ENCODE data around the gene BHLHE40.
"Not testable (repeated sequence)": the region's sequence is repeated elsewhere in the genome, so short reads cannot be mapped to it uniquely, and the experiment has no call there.

Gene BHLHE40

DNA sequence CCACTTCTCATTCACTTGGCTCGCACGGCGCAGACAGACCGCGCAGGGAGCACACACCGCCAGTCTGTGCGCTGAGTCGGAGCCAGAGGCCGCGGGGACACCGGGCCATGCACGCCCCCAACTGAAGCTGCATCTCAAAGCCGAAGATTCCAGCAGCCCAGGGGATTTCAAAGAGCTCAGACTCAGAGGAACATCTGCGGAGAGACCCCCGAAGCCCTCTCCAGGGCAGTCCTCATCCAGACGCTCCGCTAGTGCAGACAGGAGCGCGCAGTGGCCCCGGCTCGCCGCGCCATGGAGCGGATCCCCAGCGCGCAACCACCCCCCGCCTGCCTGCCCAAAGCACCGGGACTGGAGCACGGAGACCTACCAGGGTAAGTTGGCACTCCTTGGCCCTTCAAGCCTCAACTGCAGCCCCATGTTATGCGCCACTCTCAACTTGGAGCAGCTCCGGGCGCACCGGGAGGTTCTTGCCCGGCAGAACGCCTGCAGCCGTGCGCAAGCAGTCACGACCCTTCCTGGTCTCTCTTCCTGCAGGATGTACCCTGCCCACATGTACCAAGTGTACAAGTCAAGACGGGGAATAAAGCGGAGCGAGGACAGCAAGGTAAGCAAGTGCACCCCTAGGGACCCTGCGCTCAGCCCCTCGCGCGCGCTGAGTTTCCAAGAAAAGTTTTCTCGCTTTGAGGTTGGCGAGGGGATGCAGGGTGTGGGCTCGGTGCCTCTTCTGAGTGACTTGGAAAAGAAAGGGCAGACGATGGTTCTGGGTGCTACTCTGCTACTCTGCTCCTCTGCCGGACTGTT, at the start of gene BHLHE40:
TSS of gene BHLHE40 (plus strand) at position 10 of the 801 bp plus-strand sequence. CDS start at position 292, 282 bp downstream.
- no peak for DNase-seq (ENCODE audit: low read depth)

DNA sequence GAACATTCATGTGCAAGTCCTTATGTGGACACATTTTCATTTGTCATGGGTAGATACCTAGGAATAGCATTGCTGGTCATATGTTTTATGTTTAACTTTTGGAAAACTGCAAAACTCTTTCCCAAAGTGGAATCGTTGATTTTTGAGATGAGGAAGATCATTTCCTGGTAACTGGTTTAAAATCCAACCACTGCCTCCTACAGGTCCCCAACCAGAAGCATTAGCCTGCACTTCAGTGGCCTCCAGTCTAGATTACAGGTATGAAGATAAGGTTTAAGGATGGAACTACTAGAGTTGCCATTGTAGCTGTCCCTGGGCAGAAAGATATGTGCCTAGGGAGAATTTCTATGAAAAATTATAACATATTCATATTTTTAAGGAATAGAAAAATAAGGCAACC, 48.7 kb upstream of the BHLHE40 start:
- no peak for DNase-seq (ENCODE audit: low read depth)

DNA sequence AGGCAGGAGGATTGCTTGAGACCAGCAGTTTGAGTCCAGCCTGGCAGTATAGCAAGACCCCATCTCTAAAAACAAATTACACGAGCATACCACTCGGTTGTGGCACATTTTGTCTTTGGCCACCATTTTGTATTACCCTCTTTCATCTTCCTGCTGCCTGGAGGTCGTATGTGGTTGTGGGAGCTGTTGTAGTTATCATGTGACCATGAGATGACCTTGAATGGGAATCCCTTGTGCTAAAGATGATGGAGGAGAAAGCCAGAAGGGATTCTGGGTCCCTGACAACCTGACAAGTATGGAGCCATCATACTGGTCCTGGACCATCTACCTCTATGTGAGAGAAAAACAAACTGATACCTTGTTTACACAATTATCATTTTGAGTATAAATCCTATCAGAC, 45.2 kb upstream of the BHLHE40 start:
- DNase-seq (ENCODE audit: low read depth): no peak

DNA sequence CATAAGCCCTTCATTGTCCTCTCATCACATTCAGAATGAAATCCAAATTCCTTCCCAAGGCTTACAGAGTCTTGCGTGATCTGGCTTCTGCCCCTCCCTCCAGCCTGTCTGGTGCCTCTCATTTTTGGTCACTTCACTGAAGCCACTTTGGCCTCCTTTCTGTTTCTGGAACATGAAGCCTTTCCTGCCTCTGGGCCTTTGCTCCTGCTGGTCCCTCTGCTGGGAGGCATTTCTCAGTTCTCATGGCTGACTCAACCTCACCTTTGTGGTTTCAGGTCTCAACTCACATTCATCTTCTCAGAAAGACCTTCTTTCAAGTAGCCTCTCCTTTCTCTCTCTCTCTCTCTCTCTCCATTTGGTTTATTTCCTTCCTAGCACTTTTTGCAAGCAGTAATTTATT, 43.9 kb upstream of the BHLHE40 start:
- no peak for DNase-seq (ENCODE audit: low read depth)

DNA sequence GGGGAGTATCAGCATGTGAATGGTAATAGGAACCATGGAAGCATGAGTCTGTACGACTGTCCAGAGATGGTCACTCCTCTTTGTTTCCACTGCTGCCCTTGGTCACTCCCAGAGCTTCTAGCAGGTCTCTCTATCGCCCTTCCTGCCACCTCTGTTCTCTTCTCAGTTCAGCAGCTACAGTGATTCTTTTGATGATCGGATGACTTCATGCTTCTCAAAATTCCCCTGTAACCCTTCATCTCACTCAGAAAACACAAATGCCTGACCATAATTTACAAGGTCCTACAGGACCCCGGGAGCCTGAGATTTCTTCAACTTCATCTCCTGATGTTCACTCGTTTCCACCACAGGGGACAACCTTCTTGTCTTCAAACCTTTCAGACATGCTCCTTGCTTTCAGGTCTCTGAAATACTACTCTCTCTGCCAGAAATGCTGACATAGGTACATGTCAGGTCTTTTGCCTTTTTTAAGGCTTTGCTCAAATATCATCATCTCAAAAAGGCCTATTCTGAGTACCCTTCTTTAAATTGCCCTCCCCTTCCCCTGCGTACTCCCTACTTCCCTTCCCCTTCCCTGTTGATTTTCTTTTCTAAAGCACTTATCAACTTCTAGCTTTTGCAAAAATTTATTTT, 42.1 kb upstream of the BHLHE40 start:
- DNase-seq (ENCODE audit: low read depth): no peak

DNA sequence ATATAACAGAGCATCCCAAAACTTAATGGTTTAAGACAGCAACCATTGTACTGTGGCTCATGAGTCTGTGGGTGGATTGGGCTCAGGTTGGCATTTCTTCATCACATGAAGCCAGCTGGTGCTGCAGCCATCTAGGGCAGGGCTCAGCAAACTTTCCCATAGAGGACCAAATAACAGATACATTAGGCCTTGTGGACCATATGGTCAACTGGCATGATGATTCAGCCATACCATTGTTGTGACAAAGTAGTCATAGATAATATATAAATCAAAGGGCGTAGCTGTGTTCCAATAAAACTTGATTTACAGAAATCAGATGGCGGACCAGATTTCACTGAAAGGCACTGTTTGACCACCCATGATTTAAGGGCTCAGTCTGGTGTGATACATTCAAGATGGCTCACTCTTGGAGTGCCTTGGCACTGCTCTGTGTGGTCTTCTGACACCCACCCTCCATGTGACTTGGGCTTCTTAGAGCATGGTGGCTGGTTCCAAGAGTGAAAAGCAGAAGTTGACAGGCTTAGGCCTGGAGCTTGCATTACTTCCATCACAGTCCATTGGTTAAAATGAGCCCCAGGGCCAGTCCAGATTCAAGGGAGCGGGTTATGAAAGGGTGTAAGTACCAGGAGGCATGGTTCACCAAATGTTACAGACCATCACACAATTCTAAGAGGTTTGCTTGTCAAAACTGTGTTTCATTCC, 40.8 kb upstream of the BHLHE40 start:
- DNase-seq (ENCODE audit: low read depth): no peak

DNA sequence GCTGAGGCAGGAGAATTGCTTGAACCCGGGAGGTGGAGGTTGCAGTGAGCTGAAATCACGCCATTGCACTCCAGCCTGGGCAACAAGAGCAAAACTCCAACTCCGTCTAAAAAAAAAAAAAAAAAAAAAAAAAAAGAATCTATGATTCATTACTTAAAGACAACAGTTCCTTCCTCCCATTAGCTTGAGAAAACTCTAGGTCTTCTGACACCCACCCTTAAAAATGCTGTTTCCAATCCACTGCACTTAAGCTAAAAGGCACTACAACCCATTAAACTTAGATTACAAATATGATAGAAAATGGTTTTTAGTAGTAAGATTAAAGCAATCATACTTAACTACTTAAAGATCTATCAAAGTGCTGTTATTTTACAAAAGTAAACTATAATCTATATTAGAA, 40.0 kb upstream of the BHLHE40 start:
- no peak for DNase-seq (ENCODE audit: low read depth)

DNA sequence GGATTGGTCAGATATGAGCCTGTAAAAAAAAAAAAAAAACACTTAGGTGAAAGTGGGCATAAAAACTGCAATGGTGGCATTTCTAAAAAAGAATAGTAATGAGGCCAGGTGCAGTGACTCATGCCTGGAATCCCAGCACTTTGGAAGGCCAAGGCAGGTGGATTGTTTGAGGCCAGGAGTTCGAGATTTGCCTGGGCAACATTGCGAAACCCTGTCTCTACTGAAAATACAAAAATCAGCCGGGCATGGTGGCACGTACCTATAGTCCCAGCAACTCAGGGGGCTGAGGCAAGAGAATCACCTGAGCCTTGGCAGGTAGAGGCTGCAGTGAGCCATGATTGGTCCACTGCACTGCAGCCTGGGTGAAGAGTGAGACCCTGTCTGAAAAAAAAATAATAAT, 38.3 kb upstream of the BHLHE40 start:
- DNase-seq (ENCODE audit: low read depth): no peak

DNA sequence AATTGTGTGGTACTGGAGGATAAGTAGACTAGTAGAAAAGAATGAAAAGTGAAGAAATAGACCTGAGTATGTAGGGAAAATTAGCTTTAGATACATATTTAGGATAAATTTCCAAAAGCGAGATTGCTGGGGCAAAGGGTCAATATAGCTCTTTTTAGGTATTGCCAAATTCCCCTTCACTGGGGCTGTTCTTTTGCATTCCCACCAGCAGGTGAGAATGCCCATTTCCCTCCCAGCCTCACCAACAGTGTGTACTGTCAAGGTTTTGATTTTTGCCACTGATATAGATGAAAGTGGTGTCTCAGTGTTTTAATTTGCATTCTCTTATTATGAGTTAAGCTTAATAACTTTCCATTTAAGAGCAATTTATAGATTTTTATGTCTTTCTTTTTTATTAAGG, 35.7 kb upstream of the BHLHE40 start:
- no peak for DNase-seq (ENCODE audit: low read depth)

DNA sequence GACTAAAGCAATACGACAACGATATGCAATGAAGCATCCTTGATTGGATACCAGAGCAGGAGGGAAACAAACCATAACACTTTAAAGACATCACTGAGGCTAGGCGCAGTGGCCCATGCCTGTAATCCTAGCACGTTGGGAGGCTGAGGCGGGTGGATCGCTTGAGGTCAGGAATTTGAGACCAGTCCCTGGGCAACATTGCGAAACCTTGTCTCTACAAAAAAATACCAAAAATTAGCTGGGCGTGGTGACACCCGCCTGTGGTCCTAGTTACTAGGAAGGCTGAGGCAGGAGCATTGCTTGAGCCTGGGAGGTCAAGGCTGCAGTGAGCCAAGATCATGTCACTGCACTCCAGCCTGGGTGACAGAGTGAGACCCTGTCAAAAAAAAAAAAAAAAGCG, 33.9 kb upstream of the BHLHE40 start:
- DNase-seq (ENCODE audit: low read depth): no peak

DNA sequence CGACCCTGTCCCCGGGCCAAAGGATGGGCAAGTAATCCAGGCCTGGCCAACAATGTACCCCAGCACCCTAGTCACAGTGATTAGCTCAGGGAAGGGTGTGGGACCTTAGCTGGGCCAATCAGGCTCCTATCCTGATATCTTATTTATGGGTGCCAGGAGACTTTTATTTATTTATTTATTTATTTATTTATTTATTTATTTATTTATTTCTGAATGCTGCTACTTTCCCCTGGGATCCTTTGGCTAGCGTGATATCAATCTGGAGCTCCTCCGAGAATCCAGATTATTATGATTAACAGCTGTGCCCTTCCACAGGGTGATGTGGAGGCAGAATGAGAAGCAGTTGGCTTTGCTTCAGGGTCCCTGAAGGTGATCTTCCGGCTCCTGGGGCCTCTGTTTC, 32.2 kb upstream of the BHLHE40 start:
- DNase-seq (ENCODE audit: low read depth): no peak

DNA sequence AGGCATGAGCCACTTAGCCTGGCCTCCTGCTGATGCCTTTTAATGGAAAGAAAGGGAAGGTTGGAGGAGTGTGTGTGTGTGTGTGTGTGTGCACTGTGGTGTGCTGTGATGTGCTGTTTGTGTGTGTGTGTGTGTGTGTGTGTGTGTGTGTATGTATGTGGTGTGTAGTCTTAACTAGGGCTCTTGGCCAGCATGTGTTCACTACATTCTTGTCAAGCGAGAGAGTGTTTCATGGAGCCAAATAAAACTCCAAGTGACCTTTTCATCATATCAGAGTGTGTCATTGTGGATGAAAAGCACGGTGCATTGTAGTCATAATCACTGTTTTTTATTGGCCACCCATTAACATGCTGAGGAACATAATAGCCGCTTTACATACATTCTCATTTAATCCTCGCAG, 30.8 kb upstream of the BHLHE40 start:
- DNase-seq (ENCODE audit: low read depth): no peak

DNA sequence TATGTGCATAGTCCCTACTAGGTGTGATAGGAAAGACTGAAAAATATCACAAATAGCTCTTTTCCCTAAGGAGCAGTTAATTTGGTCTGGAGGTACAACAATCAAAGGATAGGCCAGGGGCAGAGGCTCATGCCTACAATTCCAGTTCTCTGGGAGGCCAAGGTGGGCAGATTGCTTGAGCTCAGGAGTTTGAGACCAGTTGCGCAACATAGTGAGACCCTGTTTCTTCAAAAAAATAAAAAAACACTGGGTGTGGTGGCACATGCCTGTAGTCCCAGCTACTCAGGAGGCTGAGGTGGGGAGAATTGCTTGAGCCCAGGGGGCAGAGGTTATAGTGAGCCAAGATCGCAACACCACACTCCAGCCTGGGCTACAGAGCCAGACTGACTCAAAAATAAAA, 30.2 kb upstream of the BHLHE40 start:
- DNase-seq (ENCODE audit: low read depth): no peak

DNA sequence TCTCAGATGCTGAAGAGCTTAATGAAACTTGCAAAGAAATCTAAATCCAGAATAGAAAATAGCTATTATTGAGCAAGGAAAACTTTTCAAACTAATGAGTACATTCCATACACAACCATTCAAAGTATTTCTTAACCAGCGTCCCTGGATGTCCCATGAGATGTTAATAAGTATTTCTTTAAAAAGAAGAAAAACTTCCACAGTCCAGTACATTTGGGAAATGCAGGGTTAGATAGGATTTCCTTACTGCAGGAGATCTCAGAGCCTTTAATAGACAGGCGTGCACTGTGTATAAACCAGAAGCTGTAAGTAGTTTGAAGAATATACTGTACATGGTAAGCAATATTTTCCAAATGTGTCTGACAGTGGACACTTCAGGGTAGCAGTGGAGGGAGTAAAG, 29.6 kb upstream of the BHLHE40 start:
- DNase-seq (ENCODE audit: low read depth): no peak

DNA sequence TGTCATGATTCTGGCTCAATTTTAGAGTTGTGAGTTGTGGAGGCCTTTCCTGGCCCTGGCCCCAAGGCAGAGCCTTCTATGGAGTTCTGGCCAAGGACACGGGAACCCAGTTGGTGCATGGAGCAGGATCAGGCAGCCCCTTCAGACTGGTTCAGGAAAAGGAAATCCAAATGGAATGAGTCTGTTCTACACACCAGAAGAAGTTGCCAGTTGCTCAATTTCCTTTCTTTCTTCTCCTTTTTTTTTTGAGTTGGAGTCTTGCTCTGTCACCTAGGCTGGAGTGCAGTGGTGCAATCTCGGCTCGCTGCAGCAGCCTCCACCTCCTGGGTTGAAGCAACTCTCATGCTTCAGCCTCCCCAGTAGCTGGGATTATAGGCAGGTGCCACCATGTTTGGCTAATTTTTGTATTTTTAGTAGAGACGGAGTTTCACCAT, 28.9 kb upstream of the BHLHE40 start:
- no peak for DNase-seq (ENCODE audit: low read depth)

DNA sequence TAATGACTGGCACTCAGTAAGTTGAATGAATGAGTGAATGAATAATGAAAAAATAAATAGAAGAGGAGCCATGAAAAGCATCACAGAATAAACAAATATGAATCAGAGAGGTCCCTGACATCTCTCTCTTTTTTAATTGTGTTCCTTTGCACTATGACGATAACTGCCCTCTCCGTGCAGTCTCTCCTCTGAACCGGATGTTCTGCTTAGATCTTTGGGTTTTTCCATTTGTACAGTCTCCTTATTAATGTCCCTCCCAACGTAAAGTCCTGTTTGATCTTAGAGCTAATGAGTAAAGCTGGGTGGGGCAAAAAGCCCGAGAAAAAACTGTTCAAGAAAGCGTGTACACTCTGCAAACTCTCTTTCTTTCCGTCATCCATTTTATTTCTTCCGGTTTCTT, 28.3 kb upstream of the BHLHE40 start:
- no peak for DNase-seq (ENCODE audit: low read depth)

DNA sequence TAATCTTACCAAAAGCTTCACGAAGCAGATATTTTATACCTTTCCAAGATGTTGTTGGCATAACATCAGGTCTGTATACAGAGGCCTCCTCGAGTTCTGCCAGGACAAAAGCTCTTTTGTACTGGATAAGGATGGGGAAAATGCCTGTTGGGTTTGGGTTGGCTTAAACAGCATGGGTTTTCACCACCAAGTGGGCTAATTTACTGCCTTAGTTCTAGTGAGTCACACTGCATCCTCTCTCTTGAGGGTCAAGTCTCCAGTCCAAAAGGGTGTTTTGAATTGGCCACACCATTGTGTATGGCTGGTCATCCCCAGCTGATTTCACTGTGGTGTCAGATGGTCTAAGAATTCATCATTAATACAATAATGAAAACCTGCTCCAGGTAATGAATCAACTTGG, 26.1 kb upstream of the BHLHE40 start:
- no peak for DNase-seq (ENCODE audit: low read depth)

DNA sequence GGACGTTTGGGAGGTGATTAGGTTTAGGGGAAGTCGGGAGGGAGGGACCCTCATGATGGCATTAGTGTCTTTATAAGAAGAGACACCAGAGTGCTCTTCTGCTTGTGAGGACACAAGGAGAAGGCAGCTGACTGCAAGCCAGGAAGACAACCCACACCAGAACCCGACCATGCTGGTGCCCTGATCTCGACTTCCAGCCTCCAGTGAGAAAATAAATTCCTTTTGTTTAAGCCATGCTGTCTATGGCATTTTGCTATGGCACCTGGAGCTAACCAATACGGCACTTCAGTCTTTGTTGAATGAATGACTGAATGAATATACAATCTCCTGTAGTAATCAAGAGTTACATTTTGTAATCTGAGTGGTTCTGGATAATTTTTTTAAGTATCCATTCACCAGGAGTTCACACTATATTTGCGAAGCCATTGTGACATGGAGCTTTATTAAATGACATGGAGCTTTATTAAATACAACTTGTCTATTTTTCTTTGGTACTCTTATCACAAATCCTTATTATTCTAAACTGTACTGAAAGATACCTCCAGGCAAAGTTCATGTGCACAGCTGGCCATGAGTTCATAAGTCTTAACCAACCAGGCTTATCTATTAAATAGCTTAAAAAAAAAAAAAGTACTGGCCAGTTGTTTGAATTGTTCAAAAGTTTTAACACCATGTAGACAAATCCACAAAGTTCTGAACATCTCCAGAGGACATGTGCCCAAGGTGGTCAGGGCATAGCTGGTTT, 24.8 kb upstream of the BHLHE40 start:
- DNase-seq (ENCODE audit: low read depth): no peak

DNA sequence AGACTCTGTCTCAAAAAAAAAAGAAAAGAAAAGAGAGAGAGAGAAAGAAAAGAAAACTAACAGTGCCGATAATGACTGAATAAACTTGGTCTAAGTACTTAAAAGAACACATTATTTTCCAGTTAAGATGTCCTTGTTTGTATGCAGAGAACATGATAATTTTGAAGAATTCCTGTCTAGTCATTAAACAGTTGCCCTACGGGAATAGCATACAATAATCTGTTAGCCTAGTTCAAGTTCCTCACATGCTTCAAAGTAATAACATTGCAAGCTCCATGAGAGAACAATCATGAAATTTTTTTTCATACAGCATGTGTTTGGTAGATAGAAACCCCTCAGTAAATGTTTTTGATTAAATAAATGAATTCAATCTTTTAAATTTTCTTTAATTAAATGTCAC, 23.1 kb upstream of the BHLHE40 start:
- DNase-seq (ENCODE audit: low read depth): no peak

DNA sequence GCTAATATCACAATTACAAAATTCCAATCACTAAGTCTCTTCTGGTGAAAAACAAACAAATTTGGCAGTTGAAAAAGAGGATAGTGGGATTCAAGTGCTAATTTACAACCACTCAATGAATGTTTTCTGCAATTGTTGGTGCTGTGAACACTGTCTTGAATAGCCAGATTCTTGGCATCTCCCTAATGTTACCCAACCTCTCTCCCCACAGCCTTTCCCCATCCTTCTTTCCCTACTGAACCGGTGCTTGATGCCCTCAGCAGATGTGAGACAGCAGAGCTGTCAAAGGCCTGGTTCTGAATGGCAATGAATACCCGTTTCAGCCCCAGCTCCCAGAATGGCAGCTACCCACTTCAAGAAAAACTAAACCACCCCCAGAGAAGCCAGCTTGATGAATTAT, 22.5 kb upstream of the BHLHE40 start:
- DNase-seq (ENCODE audit: low read depth): no peak

DNA sequence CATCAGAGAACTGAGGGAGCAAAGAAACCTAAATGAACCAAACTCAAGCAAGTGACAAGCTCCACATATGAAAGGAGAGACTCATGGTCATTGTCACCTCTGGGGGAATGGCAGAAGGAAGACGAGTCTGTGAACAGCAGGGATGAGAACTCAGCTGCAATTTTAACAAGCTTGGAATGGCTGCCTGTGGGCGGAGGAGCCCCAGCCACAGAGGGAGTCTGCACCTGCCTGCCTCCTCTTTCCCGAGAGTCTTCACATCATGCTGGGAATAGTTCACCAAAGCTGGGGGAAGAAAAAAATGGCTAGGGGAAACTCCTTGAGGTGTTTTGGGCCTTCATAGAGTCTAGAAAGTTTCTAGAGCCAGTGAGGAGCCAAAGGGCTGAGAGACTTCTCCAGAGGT, 21.3 kb upstream of the BHLHE40 start:
- DNase-seq (ENCODE audit: low read depth): no peak

DNA sequence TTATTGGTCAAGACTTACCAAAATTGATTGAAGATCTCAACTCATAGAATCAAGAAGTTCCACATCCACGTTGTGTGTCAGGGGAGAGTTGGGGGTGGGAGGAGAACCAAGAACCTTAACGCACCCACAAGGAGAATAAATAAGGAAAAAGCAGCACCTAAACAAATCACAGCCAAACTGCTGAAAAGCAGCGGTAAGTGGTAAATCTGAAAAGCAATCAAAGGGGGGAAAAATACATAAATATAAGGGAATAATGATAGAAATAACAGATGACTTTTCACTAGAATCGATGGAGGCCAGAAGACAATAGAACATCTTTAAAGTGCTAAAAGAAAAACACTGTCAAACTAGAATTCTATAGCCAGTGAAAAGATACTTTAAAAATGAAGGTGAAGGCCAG, 20.1 kb upstream of the BHLHE40 start:
- no peak for DNase-seq (ENCODE audit: low read depth)

DNA sequence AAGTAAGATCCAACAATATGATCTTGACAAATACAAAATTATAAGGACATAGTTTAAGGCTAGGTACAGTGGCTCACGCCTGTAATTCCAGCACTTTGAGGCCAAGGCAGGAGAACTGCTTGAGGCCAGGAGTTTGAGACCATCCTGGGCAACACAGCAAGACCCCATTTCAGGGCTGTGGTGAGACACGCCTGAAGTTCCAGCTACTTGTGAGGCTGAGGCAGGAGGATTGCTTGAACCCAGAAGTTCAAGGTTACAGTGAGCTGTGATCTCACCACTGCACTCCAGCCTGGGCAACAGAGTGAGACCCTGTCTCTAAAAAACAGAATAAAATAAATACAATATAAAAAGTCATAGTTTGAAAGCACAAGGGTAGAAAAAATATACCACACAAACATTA, 17.4 kb upstream of the BHLHE40 start:
- DNase-seq (ENCODE audit: low read depth): not testable (repeated sequence)
